K562 (cell line): ENCODE data around the gene PPP2R3C. TPM values are rescaled to one million over a fixed set of nuclear protein-coding genes. Genes with fewer than 3 reads are reported as not detected.
A peak's percentile ranks its signal among the peaks of the same experiment; 100 is the strongest.

ENCODE experiments used
- ATAC-seq: fragments of 200-7000 bp; cut with Tn5 transposase; 3 replicates; pipeline ENCODE4 v1.9.1; 2020; ENCODE audit warnings: moderate library complexity
- BruUV-seq: library from RNA; stranded (reverse); fragments of 400-500 nt; replicated peaks from 2 replicates; lab custom pipeline; 2021; lab: Mats Ljungman, UMichigan
- CTCF ChIA-PET: fragments of 300-600 bp; formaldehyde crosslinking; extraction: SDS; loops from one replicate; lab custom pipeline; 2021; ENCODE audit warnings: low intra/inter-chr PET ratio; lab: Yijun Ruan, JAX
- POLR2A ChIA-PET: fragments of 300-600, 350-650 bp; sonication (Branson Sonifier 250); formaldehyde crosslinking; extraction: SDS; loops from one replicate; lab custom pipeline; 2021; ENCODE audit warnings: antibody characterized with exemption, inconsistent platforms; lab: Yijun Ruan, JAX
- DNase-seq, 4 experiments: peaks; one replicate each; pipeline versions ENCODE4 v3.0.0 to v3.0.0-alpha.2; 2011 to 2018; ENCODE audit warnings: low spot score in 3 of 4, mixed read lengths in 3 of 4; ENCODE audit errors: extremely low read depth in 1 of 4
- FAIRE-seq: peaks from 2 replicates; lab custom pipeline; 2011; peaks lifted over from hg19 to GRCh38; lab: Jason Lieb, UNC
- H2AFZ ChIP-seq: 2 replicates; pipeline ENCODE4 v1.6.0; 2011; ENCODE audit warnings: low read depth, low read length, control low read depth, inconsistent platforms
- H3K27ac ChIP-seq: fragments of 200-600 bp; 3 replicates; pipeline ENCODE4 v1.8.0; 2011; ENCODE audit warnings: low read depth, mild to moderate bottlenecking, control low read depth, inconsistent platforms, low read length, moderate library complexity, mixed read lengths; ENCODE audit errors: extremely low read depth
- H3K27me3 ChIP-seq, 2 experiments: fragments of 300-600 bp in 1 of 2; 2 replicates in 1 of 2; 3 replicates in 1 of 2; pipeline versions ENCODE4 v1.6.0 to v1.8.0; 2011; ENCODE audit warnings: inconsistent platforms in 2 of 2, low read length in 2 of 2, mild to moderate bottlenecking in 1 of 2, mixed read lengths in 1 of 2, moderate library complexity in 1 of 2; ENCODE audit not compliant: control insufficient read depth in 2 of 2, insufficient read depth in 2 of 2
- H3K36me3 ChIP-seq: fragments of 300-600 bp; 3 replicates; pipeline ENCODE4 v1.8.0; 2011; ENCODE audit warnings: mild to moderate bottlenecking, low read length, inconsistent platforms; ENCODE audit not compliant: control insufficient read depth, insufficient read depth
- H3K4me1 ChIP-seq, 2 experiments: fragments of 200-600 bp in 1 of 2; replicated peaks in 1 of 2; 2 replicates in 1 of 2; 3 replicates in 1 of 2; pipeline versions ENCODE4 v1.5.1 to v1.8.0; 2011; ENCODE audit warnings: inconsistent platforms in 2 of 2, low read length in 2 of 2, mild to moderate bottlenecking in 1 of 2, mixed read lengths in 1 of 2, moderate library complexity in 1 of 2; ENCODE audit not compliant: control insufficient read depth in 2 of 2, insufficient read depth in 2 of 2
- H3K4me2 ChIP-seq: 2 replicates; pipeline ENCODE4 v1.6.1; 2011; ENCODE audit warnings: low read length, control low read depth, inconsistent platforms, mixed read lengths; ENCODE audit not compliant: insufficient read depth
- H3K4me3 ChIP-seq: fragments of 200-600 bp; sonication (generic), shearing (Covaris generic); 2 replicates; pipeline ENCODE4 v1.5.1; 2016; ENCODE audit warnings: control low read depth, inconsistent platforms
- H3K79me2 ChIP-seq: fragments of 200-600 bp; 3 replicates; pipeline ENCODE4 v1.8.0; 2011; ENCODE audit warnings: low read length, inconsistent platforms; ENCODE audit not compliant: control insufficient read depth, insufficient read depth
- H3K9ac ChIP-seq, 2 experiments: 2 replicates each; pipeline versions ENCODE4 v1.6.0 to v1.6.1; 2011; ENCODE audit warnings: low read depth in 2 of 2, low read length in 2 of 2, control low read depth in 1 of 2, inconsistent platforms in 1 of 2, mild to moderate bottlenecking in 1 of 2, mixed read lengths in 1 of 2; ENCODE audit not compliant: insufficient read depth in 1 of 2
- H3K9me1 ChIP-seq: one replicate; pipeline ENCODE4 v1.6.0; 2011; ENCODE audit warnings: inconsistent platforms, mild to moderate bottlenecking, low read length, moderate library complexity; ENCODE audit not compliant: control insufficient read depth, insufficient read depth
- H3K9me3 ChIP-seq: replicated peaks from 2 replicates; pipeline ENCODE4 v1.5.1; 2011; ENCODE audit warnings: low read depth, low read length, inconsistent platforms; ENCODE audit not compliant: control insufficient read depth, insufficient read depth
- H4K20me1 ChIP-seq: replicated peaks from 2 replicates; pipeline ENCODE4 v1.6.1; 2011; ENCODE audit warnings: low read length, inconsistent platforms, mixed read lengths; ENCODE audit not compliant: control insufficient read depth, insufficient read depth
- BRD4 ChIP-seq: fragments of 200-600 bp; sonication (generic); IDR thresholded peaks from 2 replicates; pipeline ENCODE4 v1.6.1; 2017; ENCODE audit warnings: inconsistent platforms
- CCAR2 ChIP-seq: fragments of 200-400 bp; formaldehyde crosslinking; IDR thresholded peaks from 2 replicates; pipeline ENCODE4 v1.6.1; 2017; ENCODE audit warnings: mild to moderate bottlenecking, low read depth, low read length
- HCFC1 ChIP-seq: IDR thresholded peaks from 2 replicates; pipeline ENCODE4 v1.6.1; 2012; ENCODE audit warnings: low read depth, low read length, improper control_type of control experiment
- MCM2 ChIP-seq: fragments of 450-650 bp; IDR thresholded peaks from 2 replicates; pipeline ENCODE4 v1.6.1; 2017; ENCODE audit warnings: low read depth, mild to moderate bottlenecking
- MCM3 ChIP-seq: fragments of 450-650 bp; IDR thresholded peaks from 2 replicates; pipeline ENCODE4 v1.6.1; 2016
- RAD21 ChIP-seq, 2 experiments: fragments of 250-450 bp in 1 of 2; fragments of 450-650 bp in 1 of 2; sonication (Bioruptor Pico) in 1 of 2; formaldehyde crosslinking in 1 of 2; IDR thresholded peaks in 1 of 2; conservative IDR thresholded peaks in 1 of 2; 2 replicates each; pipeline versions ENCODE4 v1.4.0 to v1.8.0; 2020 to 2022; ENCODE audit warnings: mild to moderate bottlenecking in 2 of 2, moderate library complexity in 1 of 2
- RAD51 ChIP-seq: fragments of 450-650 bp; IDR thresholded peaks from 2 replicates; pipeline ENCODE4 v1.7.1; 2016; ENCODE audit warnings: low read depth, mild to moderate bottlenecking, borderline replicate concordance
- RFX7 ChIP-seq: fragments of 250-450 bp; sonication (Bioruptor Pico); IDR thresholded peaks from 2 replicates; pipeline ENCODE4 v1.5.1; 2021; ENCODE audit warnings: mild to moderate bottlenecking
- ZNF232 ChIP-seq: sonication (generic); formaldehyde crosslinking; IDR thresholded peaks from 2 replicates; pipeline ENCODE4 v1.8.0; 2022; ENCODE audit warnings: mild to moderate bottlenecking, missing genetic modification reagents
- ZNF347 ChIP-seq: fragments of 450-650 bp; formaldehyde crosslinking; IDR thresholded peaks from 2 replicates; pipeline ENCODE4 v1.4.0; 2020; ENCODE audit warnings: low read depth, mild to moderate bottlenecking, moderate library complexity
- ZNF57 ChIP-seq: fragments of 450-650 bp; formaldehyde crosslinking; IDR thresholded peaks from 2 replicates; pipeline ENCODE4 v1.4.0; 2020; ENCODE audit warnings: mild to moderate bottlenecking, moderate library complexity
- WGBS: fragments of 100-300 bp; shearing (Covaris generic); methylation state at CpG from one replicate; pipeline ENCODE4 v1.1.6; 2016; ENCODE audit warnings: low coverage, mixed read lengths; ENCODE audit not compliant: insufficient coverage; ENCODE audit errors: missing lambda C conversion rate; 5-methylcytosine and 5-hydroxymethylcytosine counted together
- in situ Hi-C: fragments of 300-500 bp; cut with MboI; formaldehyde crosslinking; loops from 4 replicates; pipeline ENCODE4 v1.15.0; 2018; ENCODE audit warnings: inconsistent platforms, mixed read lengths
- intact Hi-C: fragments of 100-400 bp; cut with micrococcal nuclease; formaldehyde crosslinking; loops from 2 replicates; pipeline ENCODE4 v1.14.2; 2022
- polyA plus RNA-seq, 8 experiments: library from polyadenylated mRNA; depleted of rRNA in 4 of 8; stranded (reverse) in 5 of 8; unstranded in 3 of 8; fragments of >200 nt; fragmentation: Nextera tagmentation in 2 of 8; fragmentation: Illumina TruSeq in 1 of 8; extraction: Ambion mirVana in 2 of 8; extraction: Trizol in 1 of 8; gene quantifications; 2 replicates each; pipeline versions ENCODE4 v1.2.1 to v1.2.3, GENCODE V29; 2011 to 2014; ENCODE audit warnings: inconsistent platforms in 1 of 8, missing spikeins in 1 of 8
- total RNA-seq, 7 experiments: library from RNA; depleted of rRNA in 6 of 7; stranded (reverse); fragments of >200 nt in 6 of 7; fragmentation: Illumina TruSeq in 2 of 7; extraction: Trizol in 2 of 7; gene quantifications; 2 replicates each; pipeline versions ENCODE4 v1.2.1 to v1.2.3, GENCODE V29; 2011 to 2021; ENCODE audit warnings: low replicate concordance in 1 of 7
- TF ChIP-seq, protein P1 (sequence below): fragments of 250-450 bp; sonication (Bioruptor Pico); IDR thresholded peaks from 2 replicates; pipeline ENCODE4 v1.5.0; 2021; ENCODE audit warnings: mild to moderate bottlenecking, borderline replicate concordance
- TF ChIP-seq, protein P2 (sequence below): fragments of 450-650 bp; formaldehyde crosslinking; IDR thresholded peaks from 2 replicates; pipeline ENCODE4 v1.4.0; 2020; ENCODE audit warnings: mild to moderate bottlenecking, mixed read lengths
- TF ChIP-seq, protein P3 (sequence below): sonication (generic); formaldehyde crosslinking; IDR thresholded peaks from 2 replicates; pipeline ENCODE4 v1.8.1; 2023; ENCODE audit warnings: mild to moderate bottlenecking, missing genetic modification reagents

Gene PPP2R3C
- total and polyA plus RNA-seq, 9 of the 15 experiments (the other 6 are each of a cell fraction or from before 2014, with no cell fraction given): 14.7 to 43.3 (median 22.7) TPM

- TF ChIP-seq RAD21 (CRISPR knock-in tag; conservative IDR thresholded peaks at IDR 0.05 in 1 of 2, IDR thresholded peaks at IDR 0.05 in 1 of 2) (peak; percentile 62 to 63), CCAR2 (no peak), RAD51 (no peak)
- TF ChIP-seq, protein P1, sequence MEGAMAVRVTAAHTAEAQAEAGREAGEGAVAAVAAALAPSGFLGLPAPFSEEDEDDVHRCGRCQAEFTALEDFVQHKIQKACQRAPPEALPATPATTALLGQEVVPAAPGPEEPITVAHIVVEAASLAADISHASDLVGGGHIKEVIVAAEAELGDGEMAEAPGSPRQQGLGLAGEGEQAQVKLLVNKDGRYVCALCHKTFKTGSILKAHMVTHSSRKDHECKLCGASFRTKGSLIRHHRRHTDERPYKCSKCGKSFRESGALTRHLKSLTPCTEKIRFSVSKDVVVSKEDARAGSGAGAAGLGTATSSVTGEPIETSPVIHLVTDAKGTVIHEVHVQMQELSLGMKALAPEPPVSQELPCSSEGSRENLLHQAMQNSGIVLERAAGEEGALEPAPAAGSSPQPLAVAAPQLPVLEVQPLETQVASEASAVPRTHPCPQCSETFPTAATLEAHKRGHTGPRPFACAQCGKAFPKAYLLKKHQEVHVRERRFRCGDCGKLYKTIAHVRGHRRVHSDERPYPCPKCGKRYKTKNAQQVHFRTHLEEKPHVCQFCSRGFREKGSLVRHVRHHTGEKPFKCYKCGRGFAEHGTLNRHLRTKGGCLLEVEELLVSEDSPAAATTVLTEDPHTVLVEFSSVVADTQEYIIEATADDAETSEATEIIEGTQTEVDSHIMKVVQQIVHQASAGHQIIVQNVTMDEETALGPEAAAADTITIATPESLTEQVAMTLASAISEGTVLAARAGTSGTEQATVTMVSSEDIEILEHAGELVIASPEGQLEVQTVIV (CRISPR knock-in tag): no peak
Measured at GRCh38 chr14:35140718-35141581, 19.2 kb upstream of the PPP2R3C start (continued).

DNA sequence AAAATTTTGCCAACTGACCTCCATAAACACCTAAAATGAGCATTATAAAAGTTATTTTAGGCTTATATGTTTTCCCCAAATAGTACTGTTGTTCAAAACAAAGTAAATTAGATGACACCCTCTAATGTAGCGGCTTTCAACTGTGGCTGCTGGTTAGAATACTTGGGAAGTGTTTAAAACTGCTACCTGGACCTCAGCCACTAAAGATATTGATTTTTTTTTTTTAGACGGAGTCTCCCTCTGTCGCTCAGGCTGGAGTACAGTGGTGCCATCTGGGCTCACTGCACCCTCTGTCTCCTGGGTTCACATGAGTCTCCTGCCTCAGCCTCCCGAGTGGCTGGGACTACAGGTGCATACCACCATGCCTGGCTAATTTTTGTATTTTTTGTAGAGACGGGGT, 16.8 kb upstream of the PPP2R3C start:
- FAIRE-seq: no peak
- BruUV-seq: no TSS peak
- TF ChIP-seq ZNF57 (CRISPR knock-in tag) (no peak), HCFC1 (no peak), ZNF232 (CRISPR knock-in tag) (no peak), MCM2 (no peak), BRD4 (no peak), RFX7 (CRISPR knock-in tag) (no peak), MCM3 (no peak), ZNF347 (CRISPR knock-in tag) (no peak)
- TF ChIP-seq, protein P2, sequence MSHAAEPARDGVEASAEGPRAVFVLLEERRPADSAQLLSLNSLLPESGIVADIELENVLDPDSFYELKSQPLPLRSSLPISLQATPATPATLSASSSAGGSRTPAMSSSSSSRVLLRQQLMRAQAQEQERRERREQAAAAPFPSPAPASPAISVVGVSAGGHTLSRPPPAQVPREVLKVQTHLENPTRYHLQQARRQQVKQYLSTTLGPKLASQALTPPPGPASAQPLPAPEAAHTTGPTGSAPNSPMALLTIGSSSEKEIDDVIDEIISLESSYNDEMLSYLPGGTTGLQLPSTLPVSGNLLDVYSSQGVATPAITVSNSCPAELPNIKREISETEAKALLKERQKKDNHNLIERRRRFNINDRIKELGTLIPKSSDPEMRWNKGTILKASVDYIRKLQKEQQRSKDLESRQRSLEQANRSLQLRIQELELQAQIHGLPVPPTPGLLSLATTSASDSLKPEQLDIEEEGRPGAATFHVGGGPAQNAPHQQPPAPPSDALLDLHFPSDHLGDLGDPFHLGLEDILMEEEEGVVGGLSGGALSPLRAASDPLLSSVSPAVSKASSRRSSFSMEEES (CRISPR knock-in tag): no peak
- TF ChIP-seq, protein P3, sequence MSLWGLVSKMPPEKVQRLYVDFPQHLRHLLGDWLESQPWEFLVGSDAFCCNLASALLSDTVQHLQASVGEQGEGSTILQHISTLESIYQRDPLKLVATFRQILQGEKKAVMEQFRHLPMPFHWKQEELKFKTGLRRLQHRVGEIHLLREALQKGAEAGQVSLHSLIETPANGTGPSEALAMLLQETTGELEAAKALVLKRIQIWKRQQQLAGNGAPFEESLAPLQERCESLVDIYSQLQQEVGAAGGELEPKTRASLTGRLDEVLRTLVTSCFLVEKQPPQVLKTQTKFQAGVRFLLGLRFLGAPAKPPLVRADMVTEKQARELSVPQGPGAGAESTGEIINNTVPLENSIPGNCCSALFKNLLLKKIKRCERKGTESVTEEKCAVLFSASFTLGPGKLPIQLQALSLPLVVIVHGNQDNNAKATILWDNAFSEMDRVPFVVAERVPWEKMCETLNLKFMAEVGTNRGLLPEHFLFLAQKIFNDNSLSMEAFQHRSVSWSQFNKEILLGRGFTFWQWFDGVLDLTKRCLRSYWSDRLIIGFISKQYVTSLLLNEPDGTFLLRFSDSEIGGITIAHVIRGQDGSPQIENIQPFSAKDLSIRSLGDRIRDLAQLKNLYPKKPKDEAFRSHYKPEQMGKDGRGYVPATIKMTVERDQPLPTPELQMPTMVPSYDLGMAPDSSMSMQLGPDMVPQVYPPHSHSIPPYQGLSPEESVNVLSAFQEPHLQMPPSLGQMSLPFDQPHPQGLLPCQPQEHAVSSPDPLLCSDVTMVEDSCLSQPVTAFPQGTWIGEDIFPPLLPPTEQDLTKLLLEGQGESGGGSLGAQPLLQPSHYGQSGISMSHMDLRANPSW (CRISPR knock-in tag): no peak

More for the DNA sequence above, 16.8 kb upstream of the PPP2R3C start:
- Histone ChIP-seq H3K4me3 (no peak overlapping the region), H3K27ac (no peak overlapping the region), H3K9me1 (no peaks in the 10 kb centered on the region), H3K9ac (no peak overlapping the region), H3K9me3 (no peaks in the 10 kb centered on the region), H2AFZ (no peak overlapping the region), H3K79me2 (peaks cover 2% of the 10 kb centered on the region), H3K36me3 (peaks cover 14% of the 10 kb centered on the region; the same call in 1 of the 3 replicates), H4K20me1 (no peaks in the 10 kb centered on the region), H3K27me3 (no peaks in the 10 kb centered on the region), H3K4me1 (no peaks in the 10 kb centered on the region), H3K4me2 (no peak overlapping the region)
- WGBS: 80% methylated on average over 4 of the region's 5 CpGs
- in situ Hi-C loops (no loop called here), intact Hi-C loops (no loop called here)
- POLR2A ChIA-PET: no interaction called here
- DNase-seq: no peak
- CTCF ChIA-PET: no interaction called here
- ATAC-seq: no peak
